NCI-H345 (cell line): ENCODE data around the gene WDR18.
"Not testable (repeated sequence)": the region's sequence is repeated elsewhere in the genome, so short reads cannot be mapped to it uniquely, and the experiment has no call there.

Source experiments
- DNase-seq: peaks from one replicate; lab custom pipeline; 2025; lab: John Stamatoyannopoulos, UW

Gene WDR18

DNA sequence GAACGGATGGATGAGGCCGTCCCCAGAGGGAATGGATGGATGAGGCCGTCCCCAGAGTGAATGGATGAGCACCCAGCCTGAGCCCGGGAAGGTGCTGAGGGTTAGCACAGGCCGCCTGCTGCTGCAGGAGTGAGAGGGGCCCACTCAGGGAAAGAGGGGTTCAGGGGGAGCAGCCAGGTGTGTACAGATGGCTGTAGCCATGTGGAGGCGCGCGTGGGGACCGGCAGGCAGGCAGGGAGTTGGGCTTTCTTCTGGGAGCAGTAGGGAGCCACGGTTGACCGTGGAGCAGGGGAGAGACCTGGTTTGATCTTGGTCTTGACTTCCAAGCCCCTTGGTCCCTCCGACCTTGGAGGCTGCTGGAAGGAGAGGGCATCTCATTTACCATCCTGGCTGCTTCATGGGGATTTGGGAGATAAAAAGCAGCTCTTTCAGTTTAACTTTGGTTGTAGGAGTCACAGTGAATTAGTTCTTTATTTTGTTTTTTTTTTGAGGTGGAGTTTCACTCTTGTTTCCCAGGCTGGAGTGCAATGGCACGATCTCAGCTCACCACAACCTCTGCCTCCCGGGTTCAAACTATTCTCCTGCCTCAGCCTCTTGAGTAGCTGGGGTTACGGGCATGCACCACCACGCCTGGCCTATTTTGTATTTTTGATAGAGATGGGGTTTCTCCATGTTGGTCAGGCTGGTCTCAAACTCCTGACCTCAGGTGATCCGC, 33.6 kb upstream of the WDR18 start:
- DNase-seq: no peak

DNA sequence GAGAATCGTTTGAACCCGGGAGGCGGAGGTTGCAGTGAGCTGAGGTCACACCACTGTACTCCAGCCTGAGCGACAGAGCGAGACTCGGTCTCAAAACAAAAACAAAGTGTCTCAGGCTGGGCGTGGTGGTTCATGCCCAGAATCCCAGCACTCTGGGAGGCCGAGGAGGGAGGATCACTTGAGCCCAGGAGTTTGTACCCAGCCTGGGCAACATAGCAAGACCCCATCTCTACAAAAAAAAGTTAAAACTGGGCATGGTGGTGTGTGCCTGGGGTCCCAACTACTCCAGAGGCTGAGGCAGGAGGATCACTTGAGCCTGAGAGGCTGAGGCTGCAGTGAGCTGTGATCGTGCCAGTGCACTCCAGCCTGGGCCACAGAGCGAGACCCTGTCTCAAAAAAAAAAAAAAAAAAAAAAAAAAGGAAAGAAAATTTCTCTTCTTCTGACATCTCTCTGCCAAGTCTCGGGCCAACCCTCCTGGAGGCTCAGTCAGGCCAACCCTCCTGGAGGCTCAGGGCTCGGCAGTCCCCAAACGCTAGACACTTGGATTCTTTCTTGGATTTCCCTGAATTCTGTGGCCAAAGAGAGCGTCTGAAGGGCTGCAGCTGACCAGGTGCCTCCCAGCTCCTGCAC, 32.0 kb upstream of the WDR18 start:
- no peak for DNase-seq

DNA sequence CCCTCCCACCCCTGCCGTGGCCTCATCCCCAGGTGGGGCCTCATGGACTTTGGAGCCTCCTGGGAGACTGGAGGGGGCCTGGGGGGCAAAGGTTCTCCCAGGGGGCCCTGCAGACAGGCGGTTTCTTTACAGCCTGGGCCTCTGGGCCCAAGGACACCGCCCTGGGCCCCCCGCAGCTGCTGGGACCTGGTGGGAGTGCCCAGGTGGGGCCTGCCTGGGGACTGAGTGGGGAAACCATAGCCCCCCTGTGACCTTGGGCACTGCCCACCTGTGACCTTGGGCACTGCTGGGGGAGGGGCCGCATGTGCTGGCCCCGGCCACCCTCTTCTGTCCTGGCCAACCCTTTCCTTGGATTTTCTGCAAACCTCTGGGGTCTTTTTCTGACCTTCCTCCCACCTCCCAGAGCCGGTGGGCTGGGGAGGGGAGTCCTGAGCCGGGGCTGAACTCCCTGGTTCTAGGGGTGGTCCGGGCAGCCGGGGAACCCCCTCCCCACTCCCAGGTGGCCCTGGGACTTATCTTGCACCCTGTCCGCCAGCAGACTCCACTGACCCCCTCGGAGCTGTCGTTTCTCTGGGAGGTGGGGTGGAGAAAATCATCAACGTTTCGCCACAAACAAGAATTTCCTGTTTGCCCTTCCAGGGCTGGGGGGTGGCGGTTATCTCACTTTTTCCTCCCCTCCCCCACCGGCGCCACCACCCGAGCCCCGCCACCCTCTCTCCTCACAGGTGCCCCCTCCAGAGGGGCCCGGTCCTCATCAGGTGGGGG, 31.3 kb upstream of the WDR18 start:
- DNase-seq: no peak

DNA sequence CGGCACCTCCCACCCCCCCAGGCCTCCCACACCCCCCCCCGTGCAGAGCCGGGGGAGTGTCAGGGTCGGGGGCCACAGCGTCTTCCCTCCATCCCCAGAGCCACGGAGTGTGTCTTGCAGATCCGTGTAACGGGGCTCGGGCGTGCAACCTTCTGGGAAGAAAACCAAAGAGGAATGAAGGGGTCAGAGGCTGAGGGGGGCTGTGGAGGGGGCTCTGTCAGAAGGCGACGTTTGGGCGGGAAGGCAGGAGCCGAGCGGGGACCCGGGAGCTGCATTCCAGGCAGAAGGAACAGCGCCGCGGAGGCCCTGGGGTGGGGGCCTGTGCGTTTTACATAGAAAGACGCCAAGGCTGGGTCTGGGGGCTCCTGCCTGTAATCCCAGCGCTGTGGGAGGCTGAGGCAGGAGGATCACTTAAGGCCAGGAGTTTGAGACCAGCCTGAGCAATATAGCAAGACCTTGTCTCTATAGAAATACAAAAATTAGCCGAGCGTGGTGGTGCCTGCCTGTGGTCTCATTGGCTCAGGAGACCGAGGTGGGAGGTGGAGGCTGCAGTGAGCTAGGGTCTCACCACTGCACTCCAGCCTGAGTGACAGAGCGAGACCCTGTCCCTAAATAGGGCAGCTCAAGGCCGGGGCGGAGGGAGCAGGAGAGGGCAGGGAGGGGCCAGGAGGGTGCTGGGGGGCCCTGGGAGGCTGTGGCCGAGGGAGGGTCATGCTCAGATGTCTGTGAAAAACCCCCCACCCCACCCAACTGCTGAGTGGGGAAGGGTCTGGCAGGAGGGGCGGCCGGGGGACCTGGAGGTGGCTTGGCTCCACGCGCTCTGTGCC, 30.5 kb upstream of the WDR18 start:
- no peak for DNase-seq

DNA sequence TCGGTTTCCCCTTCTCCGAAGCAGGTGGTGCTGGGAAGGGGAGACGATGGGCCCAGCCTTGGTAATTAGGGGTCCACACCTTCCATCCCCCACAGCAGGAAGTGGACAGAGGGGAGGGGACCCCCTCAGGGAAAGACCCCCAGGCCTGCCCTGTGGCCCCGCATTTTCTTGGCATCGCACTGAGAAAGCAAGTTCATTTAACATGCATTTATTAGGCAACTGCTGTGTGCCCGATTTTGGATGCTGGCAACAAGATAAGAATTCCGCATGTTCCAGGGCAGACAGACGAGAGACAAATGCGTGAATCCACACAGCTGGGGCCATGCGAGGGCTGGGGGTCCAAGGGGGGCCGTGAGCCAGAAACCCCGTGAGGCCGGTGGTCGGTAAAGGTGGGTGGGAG, 29.9 kb upstream of the WDR18 start:
- no peak for DNase-seq

DNA sequence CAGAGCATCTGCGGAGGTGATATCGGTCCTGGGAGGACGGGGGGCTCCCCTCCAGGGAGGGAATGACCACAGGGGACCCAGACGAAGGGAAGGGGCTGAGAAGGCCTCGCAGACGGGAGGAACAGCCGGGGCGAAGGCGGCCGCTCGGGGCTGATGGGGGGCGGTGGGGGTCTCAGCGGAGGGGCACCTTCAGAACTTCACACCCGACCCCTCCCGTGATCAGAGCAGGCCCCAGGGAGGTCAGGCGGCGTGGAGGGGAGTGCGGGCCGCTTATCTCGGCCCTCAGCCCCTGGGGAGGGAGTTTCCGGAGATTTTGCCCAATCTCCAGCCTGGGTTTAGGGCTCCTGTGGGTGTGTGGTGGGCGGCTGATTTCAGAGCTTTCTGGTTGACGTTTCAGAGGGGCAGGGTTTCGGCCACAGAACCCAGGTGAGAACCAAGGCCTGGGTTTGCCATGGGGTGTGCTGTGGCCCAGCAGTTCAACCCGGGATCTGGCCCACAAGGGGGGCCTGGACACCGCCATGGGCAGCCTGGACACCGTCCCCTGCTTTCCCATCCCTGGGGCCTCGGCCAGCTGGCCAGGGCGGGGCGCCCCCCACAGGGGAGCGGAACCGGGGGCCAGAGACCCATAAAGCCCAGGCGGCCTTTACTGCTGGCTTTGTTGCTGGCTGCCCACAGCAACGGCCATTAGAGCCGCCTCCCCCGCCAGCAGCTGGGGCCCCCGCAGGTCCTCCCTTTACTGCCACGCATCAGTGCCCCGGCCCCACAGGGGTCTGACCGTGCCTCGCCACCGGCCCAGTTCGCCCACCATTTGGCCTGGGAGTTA, 29.3 kb upstream of the WDR18 start:
- no peak for DNase-seq

DNA sequence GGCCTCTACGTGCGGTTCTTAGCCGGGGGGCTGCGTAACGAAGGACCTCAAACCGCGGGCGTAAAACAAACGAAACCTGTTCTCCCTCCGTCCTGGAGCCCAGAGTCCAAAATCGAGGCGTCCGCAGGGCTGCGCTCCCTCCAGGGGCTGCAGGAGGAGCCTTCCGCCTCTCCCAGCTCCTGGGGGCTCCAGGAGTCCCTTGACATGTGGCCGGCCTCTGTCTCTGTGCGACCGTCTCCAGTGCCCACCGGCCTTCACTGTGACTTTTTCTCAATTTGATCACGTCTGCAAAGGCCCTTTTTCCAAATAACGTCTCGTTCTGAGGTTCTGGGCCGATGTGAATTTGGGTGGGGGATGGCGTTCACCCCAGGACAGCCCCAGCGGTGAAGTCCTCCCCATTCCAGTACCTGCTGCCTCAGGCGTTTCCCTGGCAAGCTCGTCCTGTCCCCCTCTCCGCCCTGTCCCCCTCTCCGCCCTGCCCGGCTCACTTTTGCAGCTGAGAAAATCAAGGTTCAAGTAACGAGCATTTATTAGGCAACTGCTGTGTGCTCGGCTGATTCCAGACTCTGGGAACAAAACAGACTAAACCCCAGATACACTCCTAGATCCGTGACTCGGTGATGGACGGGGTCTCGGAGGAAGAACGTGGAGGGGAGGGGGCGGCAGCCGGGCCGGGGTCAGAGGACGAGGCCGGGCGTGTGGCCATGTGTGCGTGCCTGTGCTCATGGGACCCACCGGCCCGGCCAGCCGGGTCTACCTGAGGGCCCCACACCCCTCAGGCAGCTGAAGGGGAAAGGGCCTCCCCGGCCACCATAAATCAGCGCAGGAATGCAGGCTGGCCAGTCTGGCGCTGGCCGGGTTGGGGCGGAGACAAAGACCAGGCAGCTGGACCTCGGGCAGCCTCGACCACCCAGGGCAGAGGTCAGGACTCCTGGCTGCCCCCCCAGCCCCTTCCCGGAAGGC, 28.1 kb upstream of the WDR18 start:
- DNase-seq: no peak

DNA sequence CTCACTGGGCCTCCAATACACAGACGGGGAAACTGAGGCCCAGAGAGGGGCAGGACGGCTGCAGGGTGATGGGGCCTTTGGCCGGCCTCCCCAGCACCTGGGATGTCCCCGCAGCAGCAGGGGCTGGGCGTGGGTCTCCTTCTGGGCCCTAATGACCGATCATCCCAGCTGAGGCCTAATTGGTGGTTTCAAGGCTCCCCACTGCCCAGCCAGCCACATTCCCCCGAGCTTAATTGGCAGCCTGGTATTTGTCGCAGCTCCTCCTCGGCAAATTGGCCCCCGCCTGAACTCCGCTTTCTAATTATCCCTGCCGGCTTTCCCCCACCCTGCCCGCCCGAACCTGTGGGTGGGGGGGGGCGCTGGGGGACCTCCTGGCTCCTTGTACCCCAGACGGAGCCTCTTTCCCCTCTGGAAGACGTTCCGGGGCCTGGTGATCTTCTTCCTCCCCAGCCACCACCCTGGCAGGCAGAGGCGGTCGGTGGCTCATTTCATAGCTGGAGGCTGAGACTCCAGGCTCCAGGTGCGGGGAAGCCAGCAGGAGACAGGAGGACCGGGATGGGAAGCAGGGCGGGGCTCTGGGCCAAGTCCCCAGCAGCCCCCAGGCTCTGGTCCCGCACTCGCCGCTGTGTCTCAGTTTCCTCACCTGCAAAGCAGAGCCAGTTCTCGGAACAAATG, 27.2 kb upstream of the WDR18 start:
- no peak for DNase-seq

DNA sequence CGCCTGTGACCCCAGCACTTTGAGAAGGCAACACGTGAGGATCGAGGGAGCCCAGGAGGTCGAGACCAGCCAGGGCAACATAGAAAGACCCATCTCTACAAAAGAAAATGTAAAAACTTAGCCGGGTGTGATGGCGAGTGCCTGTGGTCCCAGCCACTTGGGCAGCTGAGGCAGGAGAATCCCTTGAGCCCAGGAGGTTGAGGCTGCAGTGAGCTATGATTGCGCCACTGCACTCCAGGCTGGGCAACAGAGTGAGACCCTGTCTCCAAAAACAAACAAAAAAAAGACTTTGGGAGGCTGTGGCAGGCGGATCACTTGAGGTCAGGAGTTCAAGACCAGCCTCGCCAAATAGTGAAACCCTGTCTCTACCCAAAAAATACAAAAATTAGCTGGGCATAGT, 26.6 kb upstream of the WDR18 start:
- DNase-seq: not testable (repeated sequence)

DNA sequence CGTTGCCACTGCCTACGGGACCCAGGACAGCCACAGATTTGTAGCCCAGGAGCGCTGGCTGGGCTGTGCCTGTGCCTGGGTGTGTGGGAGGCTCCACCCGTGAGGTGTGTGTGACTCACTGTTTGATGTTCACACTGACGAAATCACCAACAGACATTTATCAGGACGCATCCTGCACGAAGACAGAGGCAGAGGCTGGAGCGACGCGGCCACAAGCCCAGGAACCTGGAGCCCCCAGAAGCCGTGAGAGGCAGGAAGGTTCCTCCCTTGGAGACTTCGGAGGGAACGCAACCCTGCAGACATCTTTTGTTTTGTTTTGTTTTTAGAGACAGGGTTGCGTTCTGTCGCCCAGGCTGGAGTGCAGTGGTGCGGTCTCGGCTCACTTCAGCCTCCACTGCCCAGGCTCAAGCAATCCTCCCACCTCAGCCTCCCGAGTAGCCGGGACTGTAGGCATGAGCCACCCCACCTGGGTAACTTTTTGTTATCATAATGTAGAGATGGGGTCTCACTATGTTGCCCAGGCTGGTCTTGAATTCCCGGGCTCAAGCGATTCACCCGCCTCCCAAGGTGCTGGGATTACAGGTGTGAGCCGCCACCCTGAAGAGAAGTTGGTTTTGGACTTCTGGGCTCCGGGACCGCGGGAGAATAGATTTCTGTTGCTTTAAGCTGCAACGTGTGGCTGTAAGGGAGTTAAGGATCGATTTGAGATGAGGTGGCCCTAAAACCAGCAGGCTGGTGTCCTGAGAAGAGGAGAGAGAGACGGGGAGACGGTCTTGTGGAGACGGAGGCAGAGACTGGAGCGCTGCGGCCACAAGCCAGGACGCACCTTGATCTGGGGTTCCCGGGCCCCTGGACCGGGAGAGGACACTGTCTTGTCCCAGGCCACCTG, 24.9 kb upstream of the WDR18 start:
- DNase-seq: no peak

DNA sequence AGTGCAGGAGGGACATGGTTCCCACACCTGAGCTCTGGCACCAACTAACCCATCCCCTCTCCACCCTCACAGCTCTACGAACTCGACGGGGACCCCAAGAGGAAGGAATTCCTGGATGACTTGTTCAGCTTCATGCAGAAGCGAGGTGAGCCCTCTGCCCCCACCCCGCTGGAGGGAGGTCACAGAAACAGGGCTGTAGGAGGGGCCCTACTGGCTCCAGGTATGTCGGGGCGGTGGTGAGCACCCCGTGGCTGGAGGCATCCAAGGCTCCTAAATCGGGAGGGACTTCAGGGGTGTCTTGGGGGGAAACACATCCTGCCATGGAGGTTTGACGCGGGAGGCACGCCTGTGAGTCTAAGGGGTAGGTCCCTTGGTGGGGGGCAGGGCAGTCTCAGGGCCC, 24.1 kb upstream of the WDR18 start:
- no peak for DNase-seq

DNA sequence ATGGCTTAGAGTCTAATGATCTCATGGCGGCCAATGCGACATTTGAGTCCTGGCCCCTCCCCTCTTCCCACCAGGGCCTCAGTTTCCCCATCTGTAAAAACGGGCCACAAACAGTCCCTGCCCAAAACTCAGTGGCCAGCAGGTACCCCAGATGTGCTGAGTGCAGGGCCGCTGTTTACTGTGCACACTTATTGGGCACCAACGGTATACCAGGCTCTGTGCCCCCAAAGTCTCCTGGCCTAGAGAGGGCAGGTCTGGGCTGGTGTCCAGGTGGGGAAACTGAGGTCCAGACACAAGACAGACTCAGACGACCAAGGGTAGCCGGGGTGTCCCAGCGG, 23.6 kb upstream of the WDR18 start:
- no peak for DNase-seq

DNA sequence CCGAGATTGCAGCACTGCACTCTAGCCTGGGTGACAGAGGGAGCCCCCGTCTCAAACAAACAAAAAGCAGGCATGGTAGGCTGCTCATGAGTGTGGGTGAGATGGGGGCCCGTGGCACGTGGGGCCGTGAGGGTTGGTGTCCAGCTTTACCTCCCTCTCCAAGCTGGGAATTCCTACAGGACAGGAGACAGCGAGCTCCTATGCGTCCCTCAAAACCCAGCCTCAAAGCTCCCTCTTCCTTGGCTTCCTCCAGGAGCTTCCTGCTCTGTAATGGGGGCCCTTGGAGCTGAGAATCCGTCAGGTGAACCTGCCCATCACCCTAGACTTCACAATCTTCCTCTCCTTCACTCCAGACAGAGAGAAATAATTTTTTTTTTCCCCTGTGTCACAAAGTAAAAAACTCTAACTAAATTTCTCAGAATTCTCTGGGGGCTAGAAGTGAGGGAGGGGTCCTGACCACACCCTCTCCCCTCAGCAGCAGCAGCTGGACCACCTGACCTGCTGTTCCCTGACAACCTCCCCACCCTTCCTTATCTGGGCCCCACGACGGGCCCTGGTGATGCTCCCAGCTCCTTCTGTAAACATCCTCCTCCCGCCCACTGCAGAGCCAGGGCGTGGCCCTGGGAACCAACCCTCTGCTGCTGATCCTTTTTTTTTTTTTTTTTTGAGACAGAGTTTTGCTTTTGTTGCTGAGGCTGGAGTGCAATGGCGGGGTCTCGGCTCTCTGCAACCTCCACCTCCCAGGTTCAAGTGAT, 22.1 kb upstream of the WDR18 start:
- DNase-seq: no peak

DNA sequence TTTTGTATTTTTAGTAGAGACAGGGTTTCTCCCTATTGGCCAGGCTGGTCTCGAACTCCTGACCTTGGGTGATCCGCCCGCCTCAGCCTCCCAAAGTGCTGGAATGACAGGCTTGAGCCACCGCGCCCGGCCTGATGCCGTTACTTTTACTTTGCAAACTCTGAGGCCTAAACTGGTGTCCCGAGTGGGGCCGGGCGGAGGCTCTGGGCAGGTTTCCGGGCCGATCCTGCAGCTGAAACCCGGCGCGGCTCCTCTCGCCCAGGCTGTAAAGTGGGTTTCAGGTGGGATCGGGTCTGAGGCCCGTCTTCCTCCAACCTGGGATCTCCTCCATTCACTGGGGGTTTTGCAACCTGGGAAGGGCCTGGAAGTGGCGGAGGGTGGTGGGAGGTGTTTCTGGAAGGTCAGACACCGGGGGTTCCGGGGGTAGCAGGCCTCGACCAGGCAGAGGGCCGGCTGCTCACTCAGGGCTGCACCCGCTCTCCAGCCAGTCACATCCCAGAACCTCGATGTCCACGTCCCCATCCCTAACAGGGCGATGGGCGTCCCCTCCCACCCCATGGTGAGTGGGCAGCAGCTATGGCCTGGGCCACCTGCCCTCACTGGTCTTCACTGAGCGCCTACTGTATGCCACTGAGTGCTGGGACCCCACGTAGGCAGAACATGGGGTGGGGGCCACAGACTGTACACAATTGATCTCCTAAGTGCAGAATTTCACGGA, 21.3 kb upstream of the WDR18 start:
- no peak for DNase-seq

DNA sequence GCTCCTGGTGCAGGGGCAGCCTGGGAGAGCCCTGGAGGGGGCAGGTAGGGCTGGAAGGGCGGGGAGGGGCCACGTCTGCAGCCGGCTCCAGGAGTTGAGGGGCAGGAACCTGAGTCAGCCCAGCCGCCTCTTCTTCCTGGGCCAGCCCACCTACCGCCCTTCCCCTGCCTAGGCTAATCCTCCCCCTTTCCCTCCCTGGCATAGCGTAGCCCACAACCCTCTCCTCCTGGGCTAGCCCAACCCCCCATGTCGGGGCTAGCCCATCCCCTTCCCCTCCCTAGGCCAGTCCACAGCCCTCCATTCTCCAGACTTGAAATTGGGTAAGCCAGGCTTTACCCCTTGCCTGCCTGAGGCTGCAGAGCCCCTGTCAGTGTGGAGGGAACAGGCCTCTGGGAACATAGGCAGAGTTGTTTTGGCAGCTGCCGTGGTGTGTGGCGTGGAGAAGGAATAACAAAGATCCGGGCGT, 20.6 kb upstream of the WDR18 start:
- no peak for DNase-seq

DNA sequence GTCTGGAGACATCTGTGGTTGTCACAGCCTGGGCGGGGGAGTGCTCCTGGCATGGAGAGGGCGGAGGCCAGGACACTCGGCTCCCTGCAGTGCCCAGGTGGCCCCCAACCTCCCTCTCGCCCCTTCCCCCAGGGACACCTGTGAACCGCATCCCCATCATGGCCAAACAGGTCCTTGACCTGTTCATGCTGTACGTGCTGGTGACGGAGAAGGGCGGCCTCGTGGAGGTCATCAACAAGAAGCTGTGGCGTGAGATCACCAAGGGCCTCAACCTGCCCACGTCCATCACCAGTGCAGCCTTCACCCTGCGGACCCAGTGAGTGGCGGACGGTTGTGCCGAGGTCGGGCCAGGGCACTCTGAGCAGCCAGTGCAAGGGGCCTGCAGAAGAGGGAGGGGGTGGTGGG, 20.0 kb upstream of the WDR18 start:
- DNase-seq: no peak
